Activated T-helper 1 cell treated with anti-CD3 and anti-CD28 coated beads, Interleukin-2, amount 50 U/mL, for 16 hours (primary cell): ENCODE data around the gene HOXD10.

Experiments used
- DNase-seq, 2 donors: peaks; one replicate each; pipeline ENCODE4 v3.0.0-alpha.2; 2020; ENCODE audit warnings: low read depth in 1 of 2, low spot score in 1 of 2

HOXD10 gene

GRCh38 chr2:176122052-176122682, 5.6 kb downstream of the HOXD10 start:
- no peak for DNase-seq

GRCh38 chr2:176122683-176123410, 6.3 kb downstream of the HOXD10 start, which contains the start of gene HOXD9:
HOXD9 (plus strand) TSS chr2:176122719; CDS start chr2:176122769, 50 bp downstream.
- no peak for DNase-seq

- no peak for DNase-seq
These were observed 7.0 kb downstream of the HOXD10 start for GRCh38 chr2:176123411-176124109.

- DNase-seq, result no peak
These were observed 7.8 kb downstream of the HOXD10 start for GRCh38 chr2:176124110-176124946.

GRCh38 chr2:176124947-176125771, 8.6 kb downstream of the HOXD10 start:
- no peak for DNase-seq

GRCh38 chr2:176125772-176126054, 9.1 kb downstream of the HOXD10 start:
- DNase-seq, result no peak

GRCh38 chr2:176126929-176127773, 10.6 kb downstream of the HOXD10 start:
- peak; percentile 47 to 54 for DNase-seq

- DNase-seq, result no peak
These were observed 11.1 kb downstream of the HOXD10 start for GRCh38 chr2:176127774-176128072.

GRCh38 chr2:176128172-176128981, 11.8 kb downstream of the HOXD10 start:
- no peak for DNase-seq

GRCh38 chr2:176128982-176129796, 12.6 kb downstream of the HOXD10 start, which contains the start of gene HOXD8:
HOXD8 (plus strand) TSS chr2:176129705; CDS start chr2:176130367, 662 bp downstream.
- no peak for DNase-seq

GRCh38 chr2:176129813-176130146, 13.2 kb downstream of the HOXD10 start:
- no peak for DNase-seq

GRCh38 chr2:176130147-176130956, 13.8 kb downstream of the HOXD10 start:
- DNase-seq, result no peak

GRCh38 chr2:176130957-176131847, 14.6 kb downstream of the HOXD10 start:
- no peak for DNase-seq

- DNase-seq, result no peak
These were observed 15.2 kb downstream of the HOXD10 start for GRCh38 chr2:176131848-176132158.

GRCh38 chr2:176132205-176133171, 15.9 kb downstream of the HOXD10 start:
- no peak for DNase-seq
